ENCODE data around the gene SPEG. TPM values are rescaled to one million over a fixed set of nuclear protein-coding genes. Genes with fewer than 3 reads are reported as not detected.

SPEG gene
- total RNA-seq, 3 donors from 2014 or later, result 0.32 to 36.6 (median 21.0) TPM

GRCh38 chr2:219507581-219508443 is 73.2 kb downstream of the SPEG start:
- Histone ChIP-seq H3K36me3 (peaks cover 20% of the 10 kb centered on the region), H3K4me1 (no peaks in the 10 kb centered on the region), H3K27ac (no peak overlapping the region), H3K27me3 (peaks cover 0 to 19% of the 10 kb centered on the region in 2 donors), H3K9me3 (no peaks in the 10 kb centered on the region), H3K4me3 (no peak overlapping the region)
- DNase-seq (ENCODE audit: low spot score in 2 of 2), result no peak
- intact Hi-C loops (cut with DNase I; ENCODE audit: low total_unique reads), result no loop called here
- TF ChIP-seq CTCF (IDR thresholded peaks at IDR 0.05), result no peak
- no peak for TF ChIP-seq POLR2AphosphoS5 (IDR thresholded peaks at IDR 0.05)
- no peak for TF ChIP-seq POLR2A (IDR thresholded peaks at IDR 0.05)

- H3K4me1 ChIP-seq, result no peaks in the 10 kb centered on the region
- no peaks in the 10 kb centered on the region for H3K9me3 ChIP-seq
- peaks cover 0 to 20% of the 10 kb centered on the region in 2 donors for H3K27me3 ChIP-seq
- TF ChIP-seq CTCF (IDR thresholded peaks at IDR 0.05) (no peak), POLR2AphosphoS5 (IDR thresholded peaks at IDR 0.05) (no peak), POLR2A (IDR thresholded peaks at IDR 0.05) (no peak)
- intact Hi-C loops (cut with DNase I; ENCODE audit: low total_unique reads), result no loop called here
- no peak overlapping the region for H3K27ac ChIP-seq
- DNase-seq (ENCODE audit: low spot score in 2 of 2), result no peak
- H3K36me3 ChIP-seq, result peaks cover 20% of the 10 kb centered on the region
- no peak overlapping the region for H3K4me3 ChIP-seq
Observed at GRCh38 chr2:219508444-219508734, 73.7 kb downstream of the SPEG start.

DNA sequence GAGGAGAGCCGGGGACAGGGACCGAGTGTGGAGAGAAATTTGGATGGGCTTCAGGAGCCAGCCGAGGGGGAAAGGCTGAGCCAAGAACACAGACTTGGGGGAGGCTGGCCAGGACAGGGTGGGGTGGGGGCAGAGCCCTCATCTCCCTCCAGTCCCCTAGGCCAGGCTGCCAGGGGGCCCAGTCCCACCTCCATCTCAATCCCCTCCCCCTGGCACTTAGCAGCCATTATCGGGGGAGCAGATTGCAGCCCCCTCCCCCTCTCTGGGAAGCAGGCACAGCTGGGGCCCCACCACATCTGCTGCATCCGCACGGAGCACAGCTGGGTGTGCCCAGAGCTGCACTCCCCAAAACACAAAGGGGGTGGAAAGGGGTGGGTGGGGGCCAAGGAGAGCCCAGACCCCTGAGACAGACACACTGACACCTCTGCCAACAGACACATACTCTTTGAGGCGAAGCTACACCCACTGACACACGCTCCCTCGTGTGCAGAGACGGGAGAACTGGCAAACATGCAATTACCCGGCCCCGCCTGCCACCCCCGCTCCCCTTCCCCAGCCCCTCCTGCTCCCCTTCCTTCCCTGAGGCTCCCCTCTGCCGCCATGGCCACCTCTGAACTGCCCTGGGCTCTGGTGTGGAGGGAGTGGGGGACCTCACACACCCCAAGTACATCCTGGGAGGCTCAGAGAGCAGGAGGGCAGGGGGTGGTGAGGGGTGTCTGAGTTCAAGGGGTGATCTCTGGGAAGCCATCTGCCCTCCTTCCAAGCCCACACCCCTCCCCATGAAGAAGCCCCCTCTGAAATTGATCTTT is 74.5 kb downstream of the SPEG start:
- TF ChIP-seq POLR2AphosphoS5 (IDR thresholded peaks at IDR 0.05), result no peak
- no peak for TF ChIP-seq CTCF (IDR thresholded peaks at IDR 0.05)
- TF ChIP-seq POLR2A (IDR thresholded peaks at IDR 0.05), result no peak
- H3K4me3 ChIP-seq, result peak overlapping the region in 2 of 3 donors; percentile 24 to 57
- H3K36me3 ChIP-seq, result peaks cover 19% of the 10 kb centered on the region
- H3K27ac ChIP-seq, result no peak overlapping the region
- intact Hi-C loops (cut with DNase I; ENCODE audit: low total_unique reads), result no loop called here
- no peak for DNase-seq (ENCODE audit: low spot score in 2 of 2)
- no peaks in the 10 kb centered on the region for H3K4me1 ChIP-seq
- no peaks in the 10 kb centered on the region for H3K9me3 ChIP-seq
- H3K27me3 ChIP-seq, result peaks cover 0 to 20% of the 10 kb centered on the region in 2 donors

DNA sequence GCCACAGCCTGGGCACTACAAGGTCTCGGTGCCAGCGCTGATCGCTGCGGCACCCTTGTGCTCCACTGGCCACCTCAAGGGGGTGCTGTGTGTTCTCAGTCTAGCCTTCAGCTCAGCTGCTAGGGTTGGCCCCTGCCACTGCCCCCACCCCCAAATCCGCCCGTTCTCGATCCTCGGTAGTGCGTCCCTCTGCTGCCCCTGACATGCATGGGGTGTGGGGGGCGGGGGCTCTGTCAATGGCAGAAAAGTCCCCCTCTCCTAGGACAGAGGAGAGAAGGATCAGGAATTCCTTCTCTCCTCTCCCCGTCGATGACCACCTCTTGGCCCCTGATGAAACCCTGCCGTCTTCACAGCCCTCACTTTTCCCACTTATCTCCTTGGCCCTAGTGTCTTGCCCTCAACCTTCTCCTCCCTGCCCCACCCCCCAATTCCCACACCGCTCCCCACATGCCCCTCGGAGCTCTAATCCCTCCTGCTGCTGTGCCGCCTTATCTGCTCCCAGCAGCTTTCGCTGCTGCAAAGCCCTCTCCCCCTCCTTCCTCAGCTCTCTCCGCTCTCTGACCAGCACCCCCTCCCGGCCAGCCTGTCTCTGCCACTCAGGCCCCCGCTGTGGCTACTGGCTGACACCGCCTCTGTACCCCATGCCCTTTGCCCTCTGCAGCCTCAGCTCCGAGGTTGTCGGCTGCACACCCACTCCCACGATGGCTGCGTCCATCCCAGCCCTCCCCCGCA is 75.3 kb downstream of the SPEG start:
- Histone ChIP-seq H3K9me3 (no peaks in the 10 kb centered on the region), H3K4me3 (peak overlapping the region in 2 of 3 donors; percentile 24 to 57), H3K27ac (no peak overlapping the region), H3K4me1 (no peaks in the 10 kb centered on the region), H3K36me3 (peaks cover 14% of the 10 kb centered on the region), H3K27me3 (peaks cover 0 to 20% of the 10 kb centered on the region in 2 donors)
- DNase-seq (ENCODE audit: low spot score in 2 of 2), result no peak
- intact Hi-C loops (cut with DNase I; ENCODE audit: low total_unique reads), result no loop called here
- TF ChIP-seq POLR2AphosphoS5 (IDR thresholded peaks at IDR 0.05), result no peak
- peak in 2 of 3 donors; percentile 46 to 47 for TF ChIP-seq CTCF (IDR thresholded peaks at IDR 0.05)
